Activated naive CD8-positive, alpha-beta T cell treated with anti-CD3 and anti-CD28 coated beads, Interleukin-2, amount 50 U/mL, for 16 hours (primary cell): Measurements from ENCODE around the gene HBA1.
"Not testable (repeated sequence)": the region's sequence is repeated elsewhere in the genome, so short reads cannot be mapped to it uniquely, and the experiment has no call there.

Experiments used
- DNase-seq: peaks from one replicate; pipeline ENCODE4 v3.0.0-alpha.2; 2020; ENCODE audit warnings: low read depth, low spot score

The HBA1 gene

GRCh38 chr16:176477-177382 lies at the start of gene HBA1:
HBA1 (plus strand) TSS chr16:176680; CDS start chr16:176717, 37 bp downstream.
- DNase-seq, result not testable (repeated sequence)

- no peak for DNase-seq
These were observed 47.4 kb upstream of the HBA1 start for GRCh38 chr16:129075-129474.

GRCh38 chr16:130533-131173 lies 45.8 kb upstream of the HBA1 start:
- no peak for DNase-seq

GRCh38 chr16:132120-132519 lies 44.4 kb upstream of the HBA1 start:
- DNase-seq, result no peak

- DNase-seq, result no peak
These were observed 42.8 kb upstream of the HBA1 start for GRCh38 chr16:133716-134115.

GRCh38 chr16:138049-138417 lies 38.4 kb upstream of the HBA1 start:
- DNase-seq, result no peak

GRCh38 chr16:140175-140857 lies 36.2 kb upstream of the HBA1 start:
- no peak for DNase-seq

- no peak for DNase-seq
These were observed 34.0 kb upstream of the HBA1 start for GRCh38 chr16:142405-142967.

- DNase-seq, result no peak
These were observed 33.4 kb upstream of the HBA1 start for GRCh38 chr16:143047-143446.

- DNase-seq, result no peak
These were observed 33.0 kb upstream of the HBA1 start for GRCh38 chr16:143456-143855.

GRCh38 chr16:144797-145252 lies 31.7 kb upstream of the HBA1 start:
- DNase-seq, result no peak

GRCh38 chr16:146646-147045 lies 29.8 kb upstream of the HBA1 start:
- DNase-seq, result no peak

GRCh38 chr16:149024-149660 lies 27.3 kb upstream of the HBA1 start:
- DNase-seq, result no peak

- DNase-seq, result no peak
These were observed 24.0 kb upstream of the HBA1 start, which contains the start of gene HBZ for GRCh38 chr16:152141-153128. HBZ (plus strand) TSS chr16:152644; CDS start chr16:152910, 266 bp downstream.

- DNase-seq, result not testable (repeated sequence)
These were observed 23.4 kb upstream of the HBA1 start for GRCh38 chr16:153129-153521.

GRCh38 chr16:153550-154216 lies 22.8 kb upstream of the HBA1 start:
- DNase-seq, result not testable (repeated sequence)

GRCh38 chr16:154217-155030 lies 22.1 kb upstream of the HBA1 start:
- DNase-seq, result no peak

- no peak for DNase-seq
These were observed 21.5 kb upstream of the HBA1 start for GRCh38 chr16:155031-155398.
